ENCODE data around the gene SSH2.

Gene SSH2

GRCh38 chr17:29933379-29933778 is 3.4 kb upstream of the SSH2 start:
- TF ChIP-seq CTCF (IDR thresholded peaks at IDR 0.05; ENCODE audit: insufficient read depth, low read length, missing control alignments) = peak; percentile 36
- no peak for DNase-seq (ENCODE audit: low read depth, low spot score)
- CTCF ChIA-PET = interaction anchor here (0.8 to 11.8 kb wide), 17 partner anchors 7 to 293 kb away, joined by 3 to 470 read pairs (median 5); partner anchors contain the start of gene EFCAB5
- POLR2A ChIA-PET = no interaction called here
- no peak overlapping the region for H3K4me3 ChIP-seq (ENCODE audit: low read depth, low read length)

- DNase-seq (ENCODE audit: low read depth, low spot score) = no peak
- ChIA-PET POLR2A (interaction anchor here (0.8 kb wide), 1 partner anchor 12 kb away, joined by 3 read pairs; no protein-coding TSS in a partner anchor), CTCF (interaction anchor here (0.5 to 11.8 kb wide), 99 partner anchors 9 to 674 kb away, joined by 3 to 470 read pairs (median 5); partner anchors contain the start of gene EFCAB5)
- peak overlapping the region; percentile 97 for H3K4me3 ChIP-seq (ENCODE audit: low read depth, low read length)
- peak; percentile 77 for TF ChIP-seq CTCF (IDR thresholded peaks at IDR 0.05; ENCODE audit: insufficient read depth, low read length, missing control alignments)
These were observed 1.4 kb upstream of the SSH2 start for GRCh38 chr17:29931231-29931932.

GRCh38 chr17:29930409-29931010 is 482 bp upstream of the SSH2 start:
- ChIA-PET CTCF (interaction anchor here (0.7 to 11.8 kb wide), 83 partner anchors 10 to 673 kb away, joined by 3 to 470 read pairs (median 5); partner anchors contain the start of gene EFCAB5), POLR2A (interaction anchor here (0.8 to 1.1 kb wide), 4 partner anchors 11 to 291 kb away, joined by 3 to 4 read pairs (median 4); no protein-coding TSS in a partner anchor)
- TF ChIP-seq CTCF (IDR thresholded peaks at IDR 0.05; ENCODE audit: insufficient read depth, low read length, missing control alignments) = no peak
- H3K4me3 ChIP-seq (ENCODE audit: low read depth, low read length) = peak overlapping the region; percentile 97
- DNase-seq (ENCODE audit: low read depth, low spot score) = no peak

- ChIA-PET CTCF (interaction anchor here (0.9 to 11.8 kb wide), 6 partner anchors 10 to 288 kb away, joined by 3 to 470 read pairs (median 74); partner anchors contain the start of gene EFCAB5), POLR2A (interaction anchor here (1.1 kb wide), 1 partner anchor 264 kb away, joined by 4 read pairs; no protein-coding TSS in a partner anchor)
- no peak for DNase-seq (ENCODE audit: low read depth, low spot score)
- TF ChIP-seq CTCF (IDR thresholded peaks at IDR 0.05; ENCODE audit: insufficient read depth, low read length, missing control alignments) = no peak
- peak overlapping the region; percentile 97 for H3K4me3 ChIP-seq (ENCODE audit: low read depth, low read length)
These were observed 959 bp downstream of the SSH2 start for GRCh38 chr17:29929006-29929532.

- ChIA-PET CTCF (interaction anchor here (0.8 to 11.8 kb wide), 6 partner anchors 9 to 288 kb away, joined by 3 to 470 read pairs (median 4); no protein-coding TSS in a partner anchor), POLR2A (interaction anchor here (0.6 kb wide), 1 partner anchor 12 kb away, joined by 3 read pairs; no protein-coding TSS in a partner anchor)
- TF ChIP-seq CTCF (IDR thresholded peaks at IDR 0.05; ENCODE audit: insufficient read depth, low read length, missing control alignments) = no peak
- no peak for DNase-seq (ENCODE audit: low read depth, low spot score)
- no peak overlapping the region for H3K4me3 ChIP-seq (ENCODE audit: low read depth, low read length)
These were observed 2.5 kb downstream of the SSH2 start for GRCh38 chr17:29927546-29927945.

Data from AG04449 (cell line).